Stomach (tissue), 9 donors: ENCODE data around the gene RILP. TPM values are rescaled to one million over a fixed set of nuclear protein-coding genes. Genes with fewer than 3 reads are reported as not detected.
A peak's percentile ranks its signal among the peaks of the same experiment; 100 is the strongest.

Source experiments
- DNase-seq, 2 donors: peaks; one replicate each; pipeline versions ENCODE4 v3.0.0 to v3.0.0-alpha.2; 2013 to 2019
- H3K27ac ChIP-seq, 5 donors: fragments of 200-600 bp in 4 of 5; sonication (generic) in 4 of 5; one replicate each; pipeline ENCODE4 v1.5.1; 2013 to 2019; ENCODE audit warnings: mild to moderate bottlenecking in 1 of 5, moderate library complexity in 1 of 5
- H3K27me3 ChIP-seq, 3 donors: fragments of 200-600 bp; sonication (generic); one replicate each; pipeline ENCODE4 v1.5.1; 2017 to 2019; ENCODE audit warnings: mixed run types in 1 of 3
- H3K36me3 ChIP-seq, 4 donors: fragments of 200-600 bp; sonication (generic); 1 replicate in 3 of 4; 2 replicates in 1 of 4; pipeline ENCODE4 v1.5.1; 2016 to 2019
- H3K4me1 ChIP-seq, 4 donors: fragments of 200-600 bp; sonication (generic); one replicate each; pipeline ENCODE4 v1.5.1; 2016 to 2019
- H3K4me3 ChIP-seq, 4 donors: fragments of 200-600 bp; sonication (generic) in 3 of 4; one replicate each; pipeline ENCODE4 v1.5.1; 2016 to 2019; ENCODE audit warnings: mild to moderate bottlenecking in 1 of 4
- H3K9me3 ChIP-seq, 4 donors: fragments of 200-600 bp; sonication (generic); one replicate each; pipeline ENCODE4 v1.5.1; 2016 to 2019
- CTCF ChIP-seq, 7 experiments: fragments of 450-650 bp in 4 of 7; fragments of 200-600 bp in 3 of 7; sonication (generic) in 3 of 7; IDR thresholded peaks; one replicate each; pipeline ENCODE4 v1.5.1; 2016 to 2019; ENCODE audit warnings: antibody characterized with exemption in 7 of 7, control low read depth in 2 of 7, mild to moderate bottlenecking in 1 of 7
- EP300 ChIP-seq: sonication (generic); formaldehyde crosslinking; IDR thresholded peaks from one replicate; pipeline ENCODE4 v1.6.1; 2017; ENCODE audit warnings: antibody characterized with exemption
- POLR2A ChIP-seq, 4 donors: fragments of 450-650 bp; IDR thresholded peaks; one replicate each; pipeline ENCODE4 v1.6.1; 2016; ENCODE audit warnings: antibody characterized with exemption in 4 of 4, control low read depth in 2 of 4, mild to moderate bottlenecking in 1 of 4, moderate library complexity in 1 of 4
- POLR2AphosphoS5 ChIP-seq, 3 donors: sonication (generic); formaldehyde crosslinking; IDR thresholded peaks; one replicate each; pipeline ENCODE4 v1.6.1; 2016; ENCODE audit warnings: antibody characterized with exemption in 3 of 3
- WGBS, 5 donors: extraction: QIAGEN DNeasy Blood & Tissue Kit in 3 of 5; methylation state at CpG; one replicate each; pipeline versions ENCODE4 v1.1.5 to v1.1.7; 2013 to 2018; 5-methylcytosine and 5-hydroxymethylcytosine counted together
- intact Hi-C: fragments of 100-400 bp; cut with DNase I; formaldehyde crosslinking; loops from one replicate; pipeline ENCODE4 v1.15.1; 2023; ENCODE audit warnings: low total_unique reads
- polyA plus RNA-seq, 3 donors: library from polyadenylated mRNA; stranded (reverse); fragments of 200-250 nt; gene quantifications; one replicate each; pipeline ENCODE4 v1.2.3, GENCODE V29; 2013
- total RNA-seq, 5 donors: library from RNA; depleted of rRNA; stranded (reverse); fragments of >200 nt; gene quantifications; one replicate each; pipeline versions ENCODE4 v1.1.0 to v1.2.3, GENCODE V29; 2014 to 2016
- donor health status: healthy with polysubstance abuse.
- donor health status: Bipolar disorder and iron deficiency.
- donor health status: healthy.

RILP gene
- total and polyA plus RNA-seq, 8 donors = 8.6 to 284 (median 25.8) TPM

GRCh38 chr17:1626333-1626732, 23.3 kb downstream of the RILP start:
- H3K4me1 ChIP-seq = peaks cover 31 to 57% (median 50%) of the 10 kb centered on the region in 4 donors
- TF ChIP-seq POLR2A (IDR thresholded peaks at IDR 0.05) (no peak), EP300 (no peak), CTCF (IDR thresholded peaks at IDR 0.05) (no peak), POLR2AphosphoS5 (IDR thresholded peaks at IDR 0.05) (no peak)
- intact Hi-C loops = no loop called here
- 47 to 60% (median 54%) methylated on average over 3 of the region's 3 CpGs for WGBS, 5 donors
- no peaks in the 10 kb centered on the region for H3K9me3 ChIP-seq
- H3K27ac ChIP-seq = peak overlapping the region in 4 of 5 donors; percentile 90 to 94 (median 92)
- H3K4me3 ChIP-seq = peak overlapping the region in 1 of 4 donors; percentile 93
- no peaks in the 10 kb centered on the region for H3K27me3 ChIP-seq
- peaks cover 0 to 20% (median 13%) of the 10 kb centered on the region in 4 donors for H3K36me3 ChIP-seq
- no peak for DNase-seq

GRCh38 chr17:1625581-1625980, 24.1 kb downstream of the RILP start:
- no peaks in the 10 kb centered on the region for H3K9me3 ChIP-seq
- H3K36me3 ChIP-seq = peaks cover 0 to 24% (median 17%) of the 10 kb centered on the region in 4 donors
- H3K4me3 ChIP-seq = no peak overlapping the region
- H3K27ac ChIP-seq = peak overlapping the region in 3 of 5 donors; percentile 91 to 94 (median 92)
- H3K4me1 ChIP-seq = peaks cover 31 to 65% (median 57%) of the 10 kb centered on the region in 4 donors
- H3K27me3 ChIP-seq = no peaks in the 10 kb centered on the region
- 40 to 70% (median 61%) methylated on average over 6 of the region's 6 CpGs for WGBS, 5 donors
- peak in 1 of 2 donors; percentile 54 for DNase-seq
- intact Hi-C loops = no loop called here
- TF ChIP-seq POLR2A (IDR thresholded peaks at IDR 0.05) (no peak), EP300 (no peak), CTCF (IDR thresholded peaks at IDR 0.05) (no peak), POLR2AphosphoS5 (IDR thresholded peaks at IDR 0.05) (no peak)

GRCh38 chr17:1625053-1625452, 24.6 kb downstream of the RILP start:
- Histone ChIP-seq H3K9me3 (no peaks in the 10 kb centered on the region), H3K27ac (peak overlapping the region in 2 of 5 donors; percentile 91 to 94), H3K27me3 (no peaks in the 10 kb centered on the region), H3K36me3 (peaks cover 0 to 26% (median 19%) of the 10 kb centered on the region in 4 donors), H3K4me1 (peaks cover 31 to 64% (median 58%) of the 10 kb centered on the region in 4 donors), H3K4me3 (no peak overlapping the region)
- 84 to 90% (median 88%) methylated on average over 14 of the region's 14 CpGs for WGBS, 5 donors
- TF ChIP-seq CTCF (IDR thresholded peaks at IDR 0.05) (no peak), EP300 (no peak), POLR2A (IDR thresholded peaks at IDR 0.05) (no peak), POLR2AphosphoS5 (IDR thresholded peaks at IDR 0.05) (no peak)
- DNase-seq = no peak
- intact Hi-C loops = no loop called here

- Histone ChIP-seq H3K4me3 (no peak overlapping the region), H3K4me1 (peaks cover 29 to 60% (median 54%) of the 10 kb centered on the region in 4 donors), H3K9me3 (no peaks in the 10 kb centered on the region), H3K27ac (no peak overlapping the region), H3K27me3 (no peaks in the 10 kb centered on the region), H3K36me3 (peaks cover 0 to 26% (median 19%) of the 10 kb centered on the region in 4 donors)
- TF ChIP-seq POLR2AphosphoS5 (IDR thresholded peaks at IDR 0.05) (no peak), EP300 (no peak), CTCF (IDR thresholded peaks at IDR 0.05) (no peak), POLR2A (IDR thresholded peaks at IDR 0.05) (no peak)
- 88 to 97% (median 89%) methylated on average over 11 to 12 of the region's 12 CpGs for WGBS, 5 donors
- no peak for DNase-seq
- intact Hi-C loops = no loop called here
Measured at GRCh38 chr17:1624650-1625049, 25.0 kb downstream of the RILP start.
